Natural killer cell (primary cell): ENCODE results near the gene PDZD11. TPM values are rescaled to one million over a fixed set of nuclear protein-coding genes. Genes with fewer than 3 reads are reported as not detected.

Experiments used
- ATAC-seq, 3 donors: fragments of 150-1000 bp in 2 of 3; fragments of 200-7000 bp in 1 of 3; cut with Tn5 transposase; 1 replicate in 1 of 3; 2 replicates in 2 of 3; pipeline ENCODE4 v1.10.0; 2021; ENCODE audit warnings: mild to moderate bottlenecking in 2 of 3, moderate library complexity in 2 of 3
- DNase-seq, 2 donors: peaks; one replicate each; pipeline versions ENCODE4 v3.0.0 to v3.0.0-alpha.2; 2013 to 2021; ENCODE audit warnings: mixed read lengths in 1 of 2
- H3K27ac ChIP-seq: one replicate; pipeline ENCODE4 v1.5.1; 2013; ENCODE audit warnings: mild to moderate bottlenecking, low read length
- H3K27me3 ChIP-seq: one replicate; pipeline ENCODE4 v1.6.1; 2013; ENCODE audit warnings: low read length; ENCODE audit not compliant: control insufficient read depth, insufficient read depth
- H3K36me3 ChIP-seq: one replicate; pipeline ENCODE4 v1.6.1; 2013; ENCODE audit warnings: low read length; ENCODE audit not compliant: control insufficient read depth, insufficient read depth
- H3K4me1 ChIP-seq: one replicate; pipeline ENCODE4 v1.6.1; 2013; ENCODE audit warnings: low read length; ENCODE audit not compliant: control insufficient read depth, insufficient read depth
- H3K4me3 ChIP-seq: one replicate; pipeline ENCODE4 v1.5.1; 2013; ENCODE audit warnings: low read length
- H3K9me3 ChIP-seq: one replicate; pipeline ENCODE4 v1.6.1; 2013; ENCODE audit warnings: low read length; ENCODE audit not compliant: control insufficient read depth, insufficient read depth
- H3K27ac Mint-ChIP-seq, 2 donors: one replicate each; pipeline ENCODE4 v1.8.0; 2022; ENCODE audit warnings: mild to moderate bottlenecking in 2 of 2, mixed read lengths in 2 of 2, moderate library complexity in 1 of 2
- H3K27me3 Mint-ChIP-seq, 2 donors: one replicate each; pipeline ENCODE4 v1.8.0; 2022; ENCODE audit warnings: low read depth in 2 of 2, mixed read lengths in 2 of 2
- H3K36me3 Mint-ChIP-seq: one replicate; pipeline ENCODE4 v1.8.0; 2022; ENCODE audit warnings: mixed read lengths
- H3K4me1 Mint-ChIP-seq, 2 donors: one replicate each; pipeline ENCODE4 v1.8.0; 2022; ENCODE audit warnings: mixed read lengths in 2 of 2
- H3K4me3 Mint-ChIP-seq: one replicate; pipeline ENCODE4 v1.8.0; 2022; ENCODE audit warnings: mild to moderate bottlenecking, moderate library complexity, mixed read lengths
- H3K9me3 Mint-ChIP-seq, 2 donors: one replicate each; pipeline ENCODE4 v1.8.0; 2022; ENCODE audit warnings: mixed read lengths in 2 of 2
- CTCF ChIP-seq: fragments of 200-600 bp; IDR thresholded peaks from one replicate; pipeline ENCODE4 v1.8.0; 2022; ENCODE audit warnings: antibody characterized with exemption
- WGBS: methylation state at CpG from one replicate; pipeline ENCODE4 v1.1.7; 2013; ENCODE audit warnings: missing lambda C conversion rate; ENCODE audit not compliant: insufficient coverage; 5-methylcytosine and 5-hydroxymethylcytosine counted together
- intact Hi-C: fragments of 100-400 bp; cut with micrococcal nuclease; formaldehyde crosslinking; loops from one replicate; pipeline ENCODE4 v1.14.2; 2022
- total RNA-seq, 4 donors: library from RNA; stranded (reverse); fragments of 120-200 nt in 1 of 4; gene quantifications; one replicate each; pipeline versions ENCODE4 v1.2.3 to v1.2.4, GENCODE V29; 2013 to 2022

Gene PDZD11, protein sequence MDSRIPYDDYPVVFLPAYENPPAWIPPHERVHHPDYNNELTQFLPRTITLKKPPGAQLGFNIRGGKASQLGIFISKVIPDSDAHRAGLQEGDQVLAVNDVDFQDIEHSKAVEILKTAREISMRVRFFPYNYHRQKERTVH
- total RNA-seq = 10 to 100 TPM; 16.7 to 22.3 (median 17.0) TPM
- total RNA-seq (2013) = 16.1 TPM

- Mint-ChIP-seq H3K27ac (peak within 1 kb of the TSS; percentile 72 to 86), H3K9me3 (no peaks in the 10 kb centered on the region), H3K36me3 (no peaks in the 10 kb centered on the region), H3K27me3 (no peaks in the 10 kb centered on the region), H3K4me3 (peak within 1 kb of the TSS; percentile 86), H3K4me1 (peaks cover 0 to 6% of the 10 kb centered on the region in 2 donors)
- TF ChIP-seq CTCF = no peak
- Histone ChIP-seq H3K9me3 (no peaks in the 10 kb centered on the region), H3K4me3 (peak within 1 kb of the TSS; percentile 70), H3K27me3 (no peaks in the 10 kb centered on the region), H3K36me3 (peaks cover 6% of the 10 kb centered on the region), H3K27ac (peak within 1 kb of the TSS; percentile 76), H3K4me1 (peaks cover 18% of the 10 kb centered on the region)
- intact Hi-C loops = loop anchor here (2.0 kb wide), 1 partner anchor 145 kb away; no protein-coding TSS in a partner anchor
- DNase-seq (peak; percentile 73 to 84), ATAC-seq (peak; percentile 99 to 100 (median 99))
- under 1% methylated on average over 55 of the region's 62 CpGs for WGBS
Measured at GRCh38 chrX:70289793-70290770, at the start of gene PDZD11, which contains the start of gene KIF4A. PDZD11 (minus strand) TSS chrX:70289927; CDS start chrX:70289341, 586 bp downstream. KIF4A (plus strand) TSS chrX:70290104; CDS start chrX:70290459, 355 bp downstream.

GRCh38 chrX:70338290-70338689 lies 48.6 kb upstream of the PDZD11 start:
- Mint-ChIP-seq H3K36me3 (no peaks in the 10 kb centered on the region), H3K27me3 (peaks cover 0 to 7% of the 10 kb centered on the region in 2 donors), H3K4me3 (no peak overlapping the region), H3K9me3 (no peaks in the 10 kb centered on the region), H3K27ac (no peak overlapping the region), H3K4me1 (no peaks in the 10 kb centered on the region)
- ATAC-seq = no peak
- intact Hi-C loops = no loop called here
- H3K9me3 ChIP-seq = no peaks in the 10 kb centered on the region
- no peaks in the 10 kb centered on the region for H3K36me3 ChIP-seq
- DNase-seq = no peak
- WGBS = 100% methylated on average over 1 of the region's 4 CpGs
- H3K4me1 ChIP-seq = no peaks in the 10 kb centered on the region
- H3K4me3 ChIP-seq = no peak overlapping the region
- H3K27me3 ChIP-seq = no peaks in the 10 kb centered on the region
- no peak for TF ChIP-seq CTCF
- no peak overlapping the region for H3K27ac ChIP-seq

GRCh38 chrX:70336767-70337166 lies 47.0 kb upstream of the PDZD11 start:
- H3K4me3 Mint-ChIP-seq = no peak overlapping the region
- H3K27me3 Mint-ChIP-seq = peaks cover 0 to 7% of the 10 kb centered on the region in 2 donors
- Histone ChIP-seq H3K9me3 (no peaks in the 10 kb centered on the region), H3K27ac (no peak overlapping the region), H3K36me3 (no peaks in the 10 kb centered on the region), H3K27me3 (no peaks in the 10 kb centered on the region), H3K4me1 (no peaks in the 10 kb centered on the region), H3K4me3 (no peak overlapping the region)
- H3K36me3 Mint-ChIP-seq = no peaks in the 10 kb centered on the region
- ATAC-seq = no peak
- intact Hi-C loops = no loop called here
- no peak for TF ChIP-seq CTCF
- no peaks in the 10 kb centered on the region for H3K9me3 Mint-ChIP-seq
- no peak overlapping the region for H3K27ac Mint-ChIP-seq
- no peak for DNase-seq
- H3K4me1 Mint-ChIP-seq = no peaks in the 10 kb centered on the region
